OCI-LY7 (cell line): Measurements from ENCODE around the gene AK2. TPM values are rescaled to one million over a fixed set of nuclear protein-coding genes. Genes with fewer than 3 reads are reported as not detected.

Source experiments
- BruUV-seq: library from RNA; stranded (reverse); fragments of 400-500 nt; replicated peaks from 2 replicates; lab custom pipeline; 2021; lab: Mats Ljungman, UMichigan
- CTCF ChIA-PET: fragments of 300-600 bp; sonication (Branson Sonifier 250); formaldehyde crosslinking; loops from one replicate; lab custom pipeline; 2022; ENCODE audit warnings: antibody characterized with exemption; ENCODE audit not compliant: unreplicated experiment; lab: Charles Lee
- POLR2A ChIA-PET: fragments of 300-600 bp; sonication (Branson Sonifier 250); formaldehyde crosslinking; loops from one replicate; lab custom pipeline; 2022; ENCODE audit warnings: antibody characterized with exemption; lab: Charles Lee
- DNase-seq: peaks from one replicate; pipeline ENCODE4 v3.0.0-alpha.2; 2015; ENCODE audit warnings: low spot score
- H2AFZ ChIP-seq: fragments of 200-600 bp; sonication (generic), shearing (Covaris generic); 2 replicates; pipeline ENCODE4 v1.6.1; 2014; ENCODE audit warnings: mild to moderate bottlenecking, antibody characterized with exemption, low read length, moderate library complexity
- H3K27ac ChIP-seq: fragments of 200-600 bp; sonication (generic); 2 replicates; pipeline ENCODE4 v1.5.1; 2014; ENCODE audit warnings: mixed run types, low read depth, mild to moderate bottlenecking, moderate library complexity, low read length, inconsistent platforms; ENCODE audit not compliant: poor library complexity, severe bottlenecking
- H3K36me3 ChIP-seq: fragments of 200-600 bp; sonication (generic); 2 replicates; pipeline ENCODE4 v1.6.1; 2014; ENCODE audit warnings: mild to moderate bottlenecking, antibody characterized with exemption, low read length, moderate library complexity, mixed read lengths; ENCODE audit not compliant: insufficient read depth
- H3K4me1 ChIP-seq: fragments of 200-600 bp; sonication (generic); 2 replicates; pipeline ENCODE4 v1.5.1; 2014; ENCODE audit warnings: mild to moderate bottlenecking, low read length; ENCODE audit not compliant: insufficient read depth, poor library complexity, severe bottlenecking
- H3K4me2 ChIP-seq: fragments of 200-600 bp; sonication (generic); 2 replicates; pipeline ENCODE4 v1.6.1; 2014; ENCODE audit warnings: mild to moderate bottlenecking, low read length
- H3K4me3 ChIP-seq: fragments of 200-600 bp; sonication (generic); 2 replicates; pipeline ENCODE4 v1.5.1; 2014; ENCODE audit warnings: mild to moderate bottlenecking, low read depth, low read length; ENCODE audit not compliant: poor library complexity, severe bottlenecking
- H3K79me2 ChIP-seq: fragments of 200-600 bp; sonication (generic); 2 replicates; pipeline ENCODE4 v1.6.1; 2016; ENCODE audit warnings: low read depth, mild to moderate bottlenecking, low read length, moderate library complexity, mixed read lengths; ENCODE audit not compliant: insufficient read depth
- H3K9me2 ChIP-seq: fragments of 200-600 bp; sonication (generic); 2 replicates; pipeline ENCODE4 v1.6.1; 2016; ENCODE audit warnings: mild to moderate bottlenecking, low read length, mixed read lengths; ENCODE audit not compliant: insufficient read depth
- H3K9me3 ChIP-seq: fragments of 200-600 bp; sonication (generic); 2 replicates; pipeline ENCODE4 v1.6.1; 2014; ENCODE audit warnings: mild to moderate bottlenecking, mixed run types, low read length, mixed read lengths
- H4K20me1 ChIP-seq: fragments of 200-600 bp; sonication (generic); 2 replicates; pipeline ENCODE4 v1.6.1; 2014; ENCODE audit warnings: mild to moderate bottlenecking, antibody characterized with exemption, low read length, moderate library complexity, mixed read lengths; ENCODE audit not compliant: insufficient read depth
- EZH2phosphoT487 ChIP-seq: fragments of 200-600 bp; sonication (generic); IDR thresholded peaks from 2 replicates; pipeline ENCODE4 v1.6.1; 2018; ENCODE audit warnings: low read depth, borderline replicate concordance, mild to moderate bottlenecking, mixed run types, antibody characterized with exemption, low read length, moderate library complexity, mixed read lengths
- intact Hi-C: fragments of 100-400 bp; cut with micrococcal nuclease; formaldehyde crosslinking; loops from one replicate; pipeline ENCODE4 v1.10.0; 2022; ENCODE audit not compliant: unreplicated experiment
- total RNA-seq, 2 experiments: library from RNA; depleted of rRNA in 1 of 2; stranded (reverse); fragments of >200 nt in 1 of 2; shearing (Covaris generic) in 1 of 2; gene quantifications; 2 replicates each; pipeline ENCODE4 v1.2.3, GENCODE V29; 2014 to 2022
- TF ChIP-seq, protein P1 (sequence below): fragments of 200-600 bp; sonication (generic); conservative IDR thresholded peaks from 2 replicates; pipeline ENCODE4 v1.5.1; 2014; ENCODE audit warnings: mild to moderate bottlenecking, antibody characterized with exemption, low read length, moderate library complexity, mixed read lengths

AK2 gene
- total RNA-seq, 2 experiments from 2014 or later = 185 to 298 TPM

DNA sequence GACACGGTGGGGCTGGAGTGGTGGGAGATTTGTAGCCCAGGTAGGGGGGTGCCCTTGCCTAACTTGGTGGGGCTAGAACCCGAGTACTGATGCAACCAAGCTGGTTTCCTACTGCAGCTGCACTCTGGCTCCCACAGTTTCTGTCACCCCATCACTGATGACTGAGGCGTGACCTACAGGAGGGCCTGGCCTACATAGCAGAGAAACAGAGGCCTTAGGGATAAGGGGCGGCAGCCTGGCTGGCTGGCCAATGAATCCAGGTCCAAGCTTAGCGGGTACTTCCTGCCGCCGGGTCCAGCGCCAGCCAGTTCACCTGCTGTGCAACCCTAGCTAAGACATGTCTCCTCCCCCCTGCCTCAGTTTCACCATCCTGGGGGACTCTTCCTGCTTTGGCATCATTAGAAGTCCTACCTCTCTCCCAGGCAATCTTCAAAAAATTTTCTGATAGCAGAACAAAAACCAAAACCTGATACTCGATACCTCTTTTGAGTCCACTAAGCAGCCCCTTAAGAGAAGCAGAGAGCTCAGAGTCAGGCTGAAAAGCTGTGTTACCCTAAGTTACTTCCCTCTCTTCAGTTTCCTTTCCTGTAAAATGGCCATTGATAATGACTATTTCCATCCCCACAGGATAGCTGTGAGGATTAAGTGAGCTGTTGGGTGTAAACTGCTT, 44.7 kb downstream of the AK2 start:
- ChIA-PET CTCF (interaction anchor here (0.9 kb wide), 1 partner anchor 33 kb away, joined by 3 read pairs; no protein-coding TSS in a partner anchor), POLR2A (interaction anchor here (0.6 to 2.6 kb wide), 9 partner anchors 11 to 397 kb away, joined by 3 to 15 read pairs (median 4); partner anchors contain the start of gene RNF19B)
- H2AFZ ChIP-seq = peak overlapping the region; percentile 52; the same call in 1 of the 2 replicates
- H3K79me2 ChIP-seq = no peaks in the 10 kb centered on the region
- H3K4me3 ChIP-seq = no peak overlapping the region
- peaks cover 28% of the 10 kb centered on the region for H3K4me1 ChIP-seq
- H3K27ac ChIP-seq = peak overlapping the region; percentile 54
- H3K9me3 ChIP-seq = no peaks in the 10 kb centered on the region
- no peaks in the 10 kb centered on the region for H3K9me2 ChIP-seq
- H3K4me2 ChIP-seq = peak overlapping the region; percentile 30
- no peaks in the 10 kb centered on the region for H3K36me3 ChIP-seq
- BruUV-seq = no TSS peak
- DNase-seq = peak; percentile 27
- no peaks in the 10 kb centered on the region for H4K20me1 ChIP-seq
- TF ChIP-seq EZH2phosphoT487 = no peak
- TF ChIP-seq, protein P1, sequence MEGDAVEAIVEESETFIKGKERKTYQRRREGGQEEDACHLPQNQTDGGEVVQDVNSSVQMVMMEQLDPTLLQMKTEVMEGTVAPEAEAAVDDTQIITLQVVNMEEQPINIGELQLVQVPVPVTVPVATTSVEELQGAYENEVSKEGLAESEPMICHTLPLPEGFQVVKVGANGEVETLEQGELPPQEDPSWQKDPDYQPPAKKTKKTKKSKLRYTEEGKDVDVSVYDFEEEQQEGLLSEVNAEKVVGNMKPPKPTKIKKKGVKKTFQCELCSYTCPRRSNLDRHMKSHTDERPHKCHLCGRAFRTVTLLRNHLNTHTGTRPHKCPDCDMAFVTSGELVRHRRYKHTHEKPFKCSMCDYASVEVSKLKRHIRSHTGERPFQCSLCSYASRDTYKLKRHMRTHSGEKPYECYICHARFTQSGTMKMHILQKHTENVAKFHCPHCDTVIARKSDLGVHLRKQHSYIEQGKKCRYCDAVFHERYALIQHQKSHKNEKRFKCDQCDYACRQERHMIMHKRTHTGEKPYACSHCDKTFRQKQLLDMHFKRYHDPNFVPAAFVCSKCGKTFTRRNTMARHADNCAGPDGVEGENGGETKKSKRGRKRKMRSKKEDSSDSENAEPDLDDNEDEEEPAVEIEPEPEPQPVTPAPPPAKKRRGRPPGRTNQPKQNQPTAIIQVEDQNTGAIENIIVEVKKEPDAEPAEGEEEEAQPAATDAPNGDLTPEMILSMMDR = no peak
- intact Hi-C loops = loop anchor here (5.0 kb wide), 1 partner anchor 40 kb away; no protein-coding TSS in a partner anchor

DNA sequence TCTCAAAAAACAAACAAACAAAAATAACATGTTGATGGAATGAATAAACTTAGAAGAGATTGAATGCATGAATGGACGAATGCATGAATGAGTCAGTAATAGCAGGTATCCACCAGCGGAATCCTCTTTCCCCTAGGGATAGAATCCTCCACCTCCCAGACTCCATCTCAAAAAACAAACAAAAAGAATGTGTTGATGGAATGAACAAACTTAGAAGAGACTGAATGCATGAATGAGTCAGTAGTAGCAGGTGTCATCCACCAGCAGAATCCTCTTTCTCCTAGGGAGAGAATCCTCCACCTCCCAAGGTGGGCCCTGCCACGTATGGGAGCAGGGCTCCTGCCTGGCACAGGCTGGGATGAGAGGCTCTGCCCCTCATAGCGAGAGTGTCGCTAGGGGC, 45.3 kb downstream of the AK2 start:
- BruUV-seq = no TSS peak
- CTCF ChIA-PET = no interaction called here
- Histone ChIP-seq H2AFZ (no peak overlapping the region; the same call in 1 of the 2 replicates), H3K4me1 (peaks cover 28% of the 10 kb centered on the region), H3K9me2 (no peaks in the 10 kb centered on the region), H3K4me2 (peak overlapping the region; percentile 30), H3K79me2 (no peaks in the 10 kb centered on the region), H3K9me3 (no peaks in the 10 kb centered on the region), H3K27ac (peak overlapping the region; percentile 54), H3K36me3 (no peaks in the 10 kb centered on the region), H4K20me1 (no peaks in the 10 kb centered on the region), H3K4me3 (no peak overlapping the region)
- POLR2A ChIA-PET = interaction anchor here (1.1 to 1.7 kb wide), 3 partner anchors 10 to 23 kb away, joined by 3 to 9 read pairs (median 3); no protein-coding TSS in a partner anchor
- DNase-seq = no peak
- intact Hi-C loops = loop anchor here (5.0 kb wide), 1 partner anchor 39 kb away; no protein-coding TSS in a partner anchor
- no peak for TF ChIP-seq EZH2phosphoT487
- TF ChIP-seq, protein P1 = no peak

DNA sequence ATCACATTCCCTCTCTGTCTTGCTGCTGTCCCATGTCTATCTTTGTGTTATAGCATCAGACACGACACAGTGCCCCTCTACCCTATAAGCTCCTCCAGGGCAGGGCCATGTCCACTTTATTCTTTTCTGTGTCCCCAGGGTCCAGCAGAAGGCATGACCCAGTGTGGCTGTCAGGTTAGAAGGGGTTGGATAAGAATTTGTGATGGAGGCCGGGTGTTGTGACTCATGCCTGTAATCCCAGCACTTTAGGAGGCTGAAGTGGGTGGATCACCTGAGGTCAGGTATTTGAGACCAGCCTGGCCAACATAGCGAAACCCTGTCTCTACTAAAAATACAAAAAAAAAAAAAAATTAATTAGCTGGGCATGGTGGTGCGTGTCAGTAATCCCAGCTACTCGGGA, 45.8 kb downstream of the AK2 start:
- BruUV-seq = no TSS peak
- Histone ChIP-seq H4K20me1 (no peaks in the 10 kb centered on the region), H3K4me2 (no peak overlapping the region), H3K9me3 (no peaks in the 10 kb centered on the region), H3K79me2 (no peaks in the 10 kb centered on the region), H3K27ac (no peak overlapping the region), H3K9me2 (no peaks in the 10 kb centered on the region), H3K4me3 (no peak overlapping the region), H3K36me3 (no peaks in the 10 kb centered on the region), H3K4me1 (peaks cover 28% of the 10 kb centered on the region), H2AFZ (no peak overlapping the region)
- POLR2A ChIA-PET = interaction anchor here (0.7 to 1.7 kb wide), 3 partner anchors 10 to 22 kb away, joined by 3 to 9 read pairs (median 6); no protein-coding TSS in a partner anchor
- CTCF ChIA-PET = interaction anchor here (0.6 kb wide), 1 partner anchor 10 kb away, joined by 3 read pairs; no protein-coding TSS in a partner anchor
- TF ChIP-seq, protein P1 = no peak
- TF ChIP-seq EZH2phosphoT487 = no peak
- intact Hi-C loops = loop anchor here (5.0 kb wide), 1 partner anchor 39 kb away; no protein-coding TSS in a partner anchor
- DNase-seq = no peak
